Panc1 (cell line): ENCODE measurements around the gene CCDC154. TPM values are rescaled to one million over a fixed set of nuclear protein-coding genes. Genes with fewer than 3 reads are reported as not detected.

Source experiments
- ATAC-seq: fragments of 200-7000 bp; cut with Tn5 transposase; 2 replicates; pipeline ENCODE4 v1.9.1; 2020; ENCODE audit warnings: mild to moderate bottlenecking, moderate library complexity
- BruUV-seq: library from RNA; stranded (reverse); fragments of 400-500 nt; replicated peaks from 2 replicates; lab custom pipeline; 2021; lab: Mats Ljungman, UMichigan
- CTCF ChIA-PET: fragments of 300-600 bp; sonication (Branson Sonifier 250); formaldehyde crosslinking; loops from one replicate; lab custom pipeline; 2022; ENCODE audit warnings: antibody characterized with exemption; lab: Charles Lee
- POLR2A ChIA-PET: fragments of 300-600 bp; sonication (Branson Sonifier 250); formaldehyde crosslinking; loops from one replicate; lab custom pipeline; 2022; ENCODE audit warnings: antibody characterized with exemption; lab: Charles Lee
- DNase-seq: peaks from one replicate; pipeline ENCODE4 v3.0.0-alpha.2; 2010; ENCODE audit warnings: low read depth, low spot score
- H3K27ac ChIP-seq: 2 replicates; pipeline ENCODE4 v1.5.1; 2011; ENCODE audit warnings: mild to moderate bottlenecking, low read length, inconsistent platforms
- H3K27me3 ChIP-seq: fragments of 200-500 bp; sonication (Bioruptor generic); 2 replicates; pipeline ENCODE4 v1.6.0; 2014; ENCODE audit warnings: low read length, inconsistent platforms; ENCODE audit not compliant: control insufficient read depth, insufficient read depth
- H3K36me3 ChIP-seq: fragments of 200-500 bp; sonication (Bioruptor generic); 2 replicates; pipeline ENCODE4 v1.5.1; 2014; ENCODE audit warnings: inconsistent platforms, mild to moderate bottlenecking, low read length, moderate library complexity; ENCODE audit not compliant: control insufficient read depth, insufficient read depth
- H3K4me1 ChIP-seq: 2 replicates; pipeline ENCODE4 v1.5.1; 2011; ENCODE audit warnings: inconsistent platforms, mild to moderate bottlenecking, low read length, moderate library complexity; ENCODE audit not compliant: control insufficient read depth, insufficient read depth
- H3K4me3 ChIP-seq, 2 experiments: 2 replicates each; pipeline ENCODE4 v1.5.1; 2011 to 2012; ENCODE audit warnings: low read depth in 2 of 2, low read length in 2 of 2, mild to moderate bottlenecking in 2 of 2, inconsistent platforms in 1 of 2, moderate library complexity in 1 of 2
- H3K9me3 ChIP-seq: fragments of 200-500 bp; sonication (Bioruptor generic); 2 replicates; pipeline ENCODE4 v1.5.1; 2014; ENCODE audit warnings: low read depth, mild to moderate bottlenecking, inconsistent platforms, low read length, moderate library complexity; ENCODE audit not compliant: control insufficient read depth, insufficient read depth
- CTCF ChIP-seq: fragments of 450-650 bp; IDR thresholded peaks from 2 replicates; pipeline ENCODE4 v1.5.1; 2017; ENCODE audit warnings: mild to moderate bottlenecking
- POLR2AphosphoS5 ChIP-seq: IDR thresholded peaks from 2 replicates; pipeline ENCODE4 v1.6.1; 2012; ENCODE audit warnings: mild to moderate bottlenecking, low read depth, low read length, moderate library complexity
- REST ChIP-seq, 2 experiments: IDR thresholded peaks; 2 replicates each; pipeline ENCODE4 v1.6.1; 2011 to 2012; ENCODE audit warnings: low read depth in 2 of 2, control low read depth in 1 of 2, low read length in 1 of 2, mild to moderate bottlenecking in 1 of 2, moderate library complexity in 1 of 2; ENCODE audit not compliant: insufficient read depth in 1 of 2
- SIN3A ChIP-seq: IDR thresholded peaks from 2 replicates; pipeline ENCODE4 v1.6.1; 2012; ENCODE audit warnings: low read depth, mild to moderate bottlenecking, low read length, moderate library complexity, borderline replicate concordance; ENCODE audit not compliant: insufficient read depth
- TCF7L2 ChIP-seq: IDR thresholded peaks from 2 replicates; pipeline ENCODE4 v1.6.1; 2011; ENCODE audit warnings: mild to moderate bottlenecking, low read depth, low read length, inconsistent platforms
- in situ Hi-C: cut with HindIII; loops from 2 replicates; pipeline ENCODE4 v1.10.0; 2016; ENCODE audit warnings: low sequenced_read_pairs, low pct_unique_long_range_greater_than_20kb
- intact Hi-C: fragments of 100-400 bp; cut with micrococcal nuclease; formaldehyde crosslinking; loops from one replicate; pipeline ENCODE4 v1.10.0; 2022; ENCODE audit not compliant: unreplicated experiment
- total RNA-seq: library from RNA; stranded (reverse); gene quantifications from one replicate; pipeline ENCODE4 v1.2.1, GENCODE V29; 2021; ENCODE audit not compliant: unreplicated experiment

CCDC154 gene
- total RNA-seq, 1 experiment from 2014 or later = 2.0 TPM

GRCh38 chr16:1422076-1422475 lies 22.3 kb downstream of the CCDC154 start:
- no peaks in the 10 kb centered on the region for H3K4me1 ChIP-seq
- in situ Hi-C loops (no loop called here), intact Hi-C loops (no loop called here)
- H3K27me3 ChIP-seq = no peaks in the 10 kb centered on the region
- no peaks in the 10 kb centered on the region for H3K9me3 ChIP-seq
- ChIA-PET POLR2A (no interaction called here), CTCF (no interaction called here)
- H3K36me3 ChIP-seq = peaks cover 2% of the 10 kb centered on the region; the same call in 1 of the 2 replicates
- BruUV-seq = no TSS peak
- no peak for TF ChIP-seq REST (IDR thresholded peaks at IDR 0.05; ENCODE audit: insufficient read depth in 1 of 2, low read depth in 2 of 2, low read length in 1 of 2)
- no peak for DNase-seq
- ATAC-seq = no peak
- no peak overlapping the region; the same call in 1 of the 2 replicates for H3K27ac ChIP-seq
- no peak overlapping the region for H3K4me3 ChIP-seq

- BruUV-seq = TSS peak; percentile 96
- no peak for TF ChIP-seq CTCF
- no peak for TF ChIP-seq SIN3A
- TF ChIP-seq TCF7L2 = no peak
- TF ChIP-seq POLR2AphosphoS5 = no peak
- TF ChIP-seq REST (IDR thresholded peaks at IDR 0.05; ENCODE audit: insufficient read depth in 1 of 2, low read depth in 2 of 2, low read length in 1 of 2) = no peak
- intact Hi-C loops = no loop called here
- POLR2A ChIA-PET = interaction anchor here (0.7 to 0.9 kb wide), 2 partner anchors 15 to 326 kb away, joined by 3 read pairs; no protein-coding TSS in a partner anchor
- Histone ChIP-seq H3K9me3 (no peaks in the 10 kb centered on the region), H3K27me3 (no peaks in the 10 kb centered on the region), H3K4me1 (peaks cover 8% of the 10 kb centered on the region; the same call in 1 of the 2 replicates), H3K36me3 (peaks cover 2% of the 10 kb centered on the region; the same call in 1 of the 2 replicates), H3K4me3 (peak overlapping the region; percentile 95 to 97), H3K27ac (peak overlapping the region; percentile 96)
- in situ Hi-C loops = no loop called here
- no peak for DNase-seq
- ATAC-seq = peak; percentile 41
- CTCF ChIA-PET = no interaction called here
These were observed 24.2 kb downstream of the CCDC154 start for GRCh38 chr16:1420111-1420539.
